T follicular helper cell (primary cell): ENCODE measurements around the gene DTNB.

Experiments
- DNase-seq: peaks from one replicate; pipeline ENCODE4 v3.0.0-alpha.2; 2020; ENCODE audit warnings: low read depth

The DTNB gene

GRCh38 chr2:25499157-25499556 lies 174.2 kb downstream of the DTNB start:
- DNase-seq = no peak

- DNase-seq = no peak
These were observed 175.4 kb downstream of the DTNB start for GRCh38 chr2:25497918-25498407.

- no peak for DNase-seq
These were observed 176.0 kb downstream of the DTNB start for GRCh38 chr2:25497229-25497917.

- DNase-seq = no peak
These were observed 178.8 kb downstream of the DTNB start for GRCh38 chr2:25494616-25495015.

GRCh38 chr2:25493207-25493606 lies 180.2 kb downstream of the DTNB start:
- DNase-seq = no peak

DNA sequence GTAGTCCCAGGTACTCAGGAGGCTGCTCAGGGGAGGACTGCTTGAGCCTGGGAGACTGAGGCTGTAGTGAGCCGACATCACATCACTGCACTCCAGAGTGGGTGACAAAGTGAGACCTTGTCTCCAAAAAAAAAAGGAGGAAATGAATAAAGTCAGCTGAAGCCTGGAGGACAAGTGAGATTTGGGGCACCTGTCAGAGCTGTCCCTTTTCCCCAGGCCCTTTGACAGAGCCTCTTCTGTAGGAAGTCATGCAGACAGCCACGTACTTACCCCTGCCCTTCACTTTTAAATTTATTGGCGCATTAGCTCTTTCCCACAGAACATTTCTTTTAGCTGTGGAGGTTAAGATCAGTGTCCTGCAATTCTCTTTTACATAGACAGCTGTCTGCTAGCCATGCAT lies 180.7 kb downstream of the DTNB start:
- no peak for DNase-seq

GRCh38 chr2:25491966-25492532 lies 181.3 kb downstream of the DTNB start:
- no peak for DNase-seq

DNA sequence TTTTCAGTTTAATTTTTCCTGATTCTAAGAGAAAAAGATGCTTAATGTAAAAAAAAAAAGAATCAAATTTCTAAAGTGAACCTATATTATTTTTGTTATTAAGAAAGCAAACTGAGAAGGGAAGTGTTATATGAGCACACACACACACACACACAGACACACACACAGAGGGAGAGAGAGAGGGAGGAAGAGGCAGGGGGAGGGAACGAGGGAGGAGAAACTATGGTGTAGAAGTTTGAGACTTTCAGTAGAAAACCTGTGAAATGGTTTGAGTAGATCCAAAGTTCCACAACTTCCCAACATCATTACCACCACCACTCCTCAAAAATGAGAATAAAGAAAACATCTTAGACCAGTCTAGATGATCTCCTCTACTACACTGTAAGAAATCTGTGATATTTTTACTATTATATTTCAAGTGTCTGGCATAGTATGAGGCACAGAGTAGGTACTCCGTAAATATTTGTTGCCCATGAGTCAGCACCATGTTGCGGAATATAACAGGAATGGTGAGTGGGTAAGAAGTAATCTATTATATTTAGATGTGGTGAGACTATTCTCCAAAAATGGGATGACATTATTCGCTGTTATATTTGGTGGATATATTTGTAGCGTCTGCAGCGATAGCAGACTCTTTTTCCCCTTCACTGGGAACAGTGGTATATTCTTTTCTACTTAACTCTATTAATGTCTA lies 182.2 kb downstream of the DTNB start:
- no peak for DNase-seq

- DNase-seq = no peak
These were observed 183.2 kb downstream of the DTNB start for GRCh38 chr2:25490217-25490616.

DNA sequence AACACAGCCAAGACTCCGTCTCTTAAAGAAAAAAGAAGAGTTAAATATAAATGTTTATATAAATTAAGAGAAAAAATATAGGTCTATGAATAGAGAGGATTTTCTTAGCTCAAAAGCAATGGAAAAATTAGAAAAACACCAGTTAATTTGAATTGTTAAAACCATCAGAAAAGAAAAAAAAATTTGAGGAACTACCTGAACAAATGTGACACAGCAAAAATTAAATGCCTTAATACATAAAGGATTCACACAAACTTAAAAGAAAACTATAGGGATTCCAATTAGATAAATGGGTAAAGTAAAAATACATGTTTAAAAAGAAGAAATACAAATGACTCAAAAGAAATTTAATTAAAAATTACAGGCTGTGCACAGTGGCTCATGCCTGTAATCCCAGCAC lies 183.7 kb downstream of the DTNB start:
- DNase-seq = no peak

GRCh38 chr2:25483607-25484266 lies 189.6 kb downstream of the DTNB start:
- no peak for DNase-seq

DNA sequence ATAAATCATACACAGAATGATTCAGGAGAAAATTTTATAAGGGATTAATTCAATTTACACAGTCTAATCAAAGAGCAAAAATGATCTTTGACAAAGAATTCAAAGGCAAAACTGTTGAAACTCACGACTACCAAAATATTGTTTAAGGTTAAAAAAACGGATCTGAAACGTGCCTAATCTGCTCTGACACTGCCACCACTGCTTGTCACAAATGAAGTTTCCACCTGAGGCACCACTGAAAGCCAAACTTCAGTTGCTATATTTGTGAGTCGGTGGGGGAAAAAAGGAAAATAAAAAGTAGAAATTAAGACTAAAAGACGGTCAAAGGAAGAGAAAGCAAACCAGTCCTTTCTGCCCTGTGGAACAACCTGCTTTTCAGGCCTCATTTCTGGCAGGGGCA lies 191.0 kb downstream of the DTNB start:
- DNase-seq = no peak

DNA sequence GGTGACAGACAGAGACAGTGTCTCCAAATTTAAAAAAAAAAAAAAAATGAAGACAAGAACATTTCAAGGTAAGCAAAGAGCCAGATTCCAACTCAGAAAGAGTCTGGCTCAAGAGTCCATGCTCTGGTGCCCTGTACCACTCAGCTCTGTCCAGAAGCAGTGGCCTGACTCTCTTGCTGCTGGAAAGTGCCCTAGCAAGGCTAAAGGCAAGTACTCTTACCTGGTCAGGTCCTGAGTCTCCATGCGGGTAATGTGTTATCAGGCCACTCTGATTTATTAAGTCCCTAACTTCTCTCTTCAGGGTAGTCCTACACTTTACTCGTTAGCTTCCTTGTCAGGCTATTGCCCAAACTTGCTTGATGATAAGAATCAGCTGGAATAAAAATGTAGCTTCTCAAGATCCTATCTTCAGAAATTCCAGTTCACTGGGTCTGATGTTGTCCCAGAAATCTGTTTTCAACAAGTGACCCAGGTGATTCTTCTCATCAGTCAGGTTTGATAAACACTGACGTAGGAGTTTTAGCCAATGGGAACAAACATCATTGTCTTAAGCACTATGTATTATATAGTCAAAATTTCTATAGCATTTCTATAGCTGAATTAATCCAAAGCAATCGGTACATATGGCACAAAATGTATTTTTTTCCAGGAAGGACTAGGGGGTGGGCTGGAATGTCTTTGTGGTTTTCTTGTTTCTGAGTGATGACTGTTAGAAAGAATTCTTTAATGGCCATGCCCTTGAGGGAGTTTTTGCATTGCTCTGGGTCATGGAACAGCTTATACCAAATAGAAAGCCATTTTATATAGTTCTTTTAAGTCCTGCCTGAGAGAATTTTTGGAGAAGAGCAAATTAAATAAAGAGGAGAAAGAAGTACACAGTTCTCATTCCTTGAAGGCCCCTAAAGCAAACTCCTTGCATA lies 191.7 kb downstream of the DTNB start:
- no peak for DNase-seq

- no peak for DNase-seq
These were observed 192.8 kb downstream of the DTNB start for GRCh38 chr2:25480561-25480960.

DNA sequence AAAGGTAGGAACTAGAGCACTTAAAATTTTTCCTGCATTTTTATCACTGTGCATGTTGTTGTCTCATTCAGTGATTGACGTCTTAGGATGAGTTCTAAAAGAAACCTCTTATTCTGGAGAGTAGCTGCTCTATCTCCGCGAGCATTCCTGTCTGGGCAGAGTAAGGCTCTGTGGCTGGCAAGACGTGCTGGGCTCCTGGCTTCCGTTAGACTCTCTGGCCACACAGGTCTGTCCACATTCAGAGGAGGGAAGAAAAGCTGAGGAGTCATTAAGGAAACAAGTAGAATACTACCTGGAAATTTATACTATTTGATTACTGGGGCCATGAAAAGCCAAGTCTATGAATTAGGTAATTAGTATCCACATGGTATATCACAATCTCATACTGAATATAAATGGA lies 193.6 kb downstream of the DTNB start:
- no peak for DNase-seq

- DNase-seq = no peak
These were observed 194.6 kb downstream of the DTNB start for GRCh38 chr2:25478736-25479135.

DNA sequence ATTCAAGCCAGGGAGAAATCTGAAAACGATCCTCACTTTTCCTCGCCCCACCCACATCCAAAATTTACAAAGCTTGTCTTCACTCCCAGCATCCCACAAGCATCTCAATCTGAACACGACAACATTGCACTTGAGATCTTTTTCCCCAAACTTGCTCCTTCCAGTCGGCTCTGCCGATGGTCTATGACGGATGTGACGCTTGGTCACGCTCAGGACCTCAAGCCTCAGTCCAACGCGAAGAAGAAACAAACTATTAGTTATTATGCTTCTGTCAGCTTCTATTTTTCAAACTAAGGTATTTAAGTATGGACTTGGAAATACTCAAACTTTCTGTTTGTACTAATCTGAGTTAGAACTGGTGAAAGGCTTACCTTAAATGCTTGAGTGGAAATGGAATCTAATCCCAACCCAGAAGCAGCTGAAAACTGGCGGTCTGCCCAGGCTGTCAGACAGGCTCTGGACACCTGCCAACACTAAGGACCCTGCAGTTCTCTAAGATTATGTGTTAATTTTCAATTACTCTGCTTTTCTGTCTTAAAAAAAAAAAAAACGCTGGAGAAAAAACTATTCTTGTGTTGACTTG lies 199.5 kb downstream of the DTNB start:
- DNase-seq = no peak

DNA sequence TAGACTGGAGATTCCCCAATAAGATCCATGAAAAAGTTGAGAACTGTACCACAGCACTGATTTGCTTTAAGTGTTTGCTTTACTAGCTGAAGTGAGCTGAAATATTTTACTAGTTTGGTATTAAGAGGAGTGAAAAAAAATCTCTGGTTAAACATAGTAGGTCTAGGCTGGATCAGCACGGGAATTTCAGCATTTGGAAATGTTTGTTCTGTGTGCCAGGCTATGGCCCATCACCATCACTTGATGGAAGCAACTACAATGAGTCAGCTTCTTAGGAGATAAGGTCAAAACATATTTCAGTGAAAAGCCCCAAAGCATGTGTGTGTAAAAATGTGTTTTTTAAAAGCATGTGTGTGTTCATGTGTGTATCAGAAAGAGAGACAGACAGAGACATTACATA lies 200.2 kb downstream of the DTNB start:
- no peak for DNase-seq

GRCh38 chr2:25470806-25471205 lies 202.6 kb downstream of the DTNB start:
- no peak for DNase-seq

- no peak for DNase-seq
These were observed 205.6 kb downstream of the DTNB start for GRCh38 chr2:25467743-25468142.

- no peak for DNase-seq
These were observed 211.4 kb downstream of the DTNB start for GRCh38 chr2:25462021-25462420.
